H9 (cell line): ENCODE data around the gene KATNIP. TPM values are rescaled to one million over a fixed set of nuclear protein-coding genes. Genes with fewer than 3 reads are reported as not detected.

Experiments
- DNase-seq: peaks from one replicate; pipeline ENCODE4 v3.0.0-alpha.2; 2017
- H2AFZ ChIP-seq: one replicate; pipeline ENCODE4 v1.6.1; 2013; ENCODE audit warnings: mild to moderate bottlenecking, low read length, control low read depth, moderate library complexity
- H2AK5ac ChIP-seq: 2 replicates; pipeline ENCODE4 v1.6.1; 2013; ENCODE audit warnings: low read length, control low read depth, mixed read lengths; ENCODE audit not compliant: insufficient read length
- H2BK120ac ChIP-seq: one replicate; pipeline ENCODE4 v1.6.1; 2013; ENCODE audit warnings: low read depth, mild to moderate bottlenecking, low read length, control low read depth, inconsistent platforms; ENCODE audit not compliant: poor library complexity, severe bottlenecking
- H2BK12ac ChIP-seq: 2 replicates; pipeline ENCODE4 v1.6.1; 2013; ENCODE audit warnings: low read length, control low read depth, mixed read lengths, low read depth; ENCODE audit not compliant: insufficient read length
- H2BK15ac ChIP-seq: 2 replicates; pipeline ENCODE4 v1.6.1; 2013; ENCODE audit warnings: low read depth, low read length, control low read depth
- H2BK20ac ChIP-seq: one replicate; pipeline ENCODE4 v1.6.1; 2013; ENCODE audit warnings: low read depth, mild to moderate bottlenecking, low read length, control low read depth, inconsistent platforms; ENCODE audit not compliant: poor library complexity, severe bottlenecking
- H2BK5ac ChIP-seq: 2 replicates; pipeline ENCODE4 v1.6.1; 2013; ENCODE audit warnings: low read length, control low read depth, mixed read lengths; ENCODE audit not compliant: insufficient read length
- H3K14ac ChIP-seq: 2 replicates; pipeline ENCODE4 v1.6.1; 2013; ENCODE audit warnings: low read length, control low read depth; ENCODE audit not compliant: insufficient read depth
- H3K18ac ChIP-seq: 2 replicates; pipeline ENCODE4 v1.6.1; 2013; ENCODE audit warnings: low read depth, mild to moderate bottlenecking, mixed read lengths, low read length, control low read depth; ENCODE audit not compliant: insufficient read length
- H3K23ac ChIP-seq: 2 replicates; pipeline ENCODE4 v1.6.1; 2013; ENCODE audit warnings: low read length, control low read depth, mixed read lengths, low read depth; ENCODE audit not compliant: insufficient read length
- H3K23me2 ChIP-seq: 2 replicates; pipeline ENCODE4 v1.6.1; 2013; ENCODE audit warnings: low read depth, mild to moderate bottlenecking, mixed read lengths, low read length, control low read depth; ENCODE audit not compliant: insufficient read length, poor library complexity, severe bottlenecking
- H3K27ac ChIP-seq: 2 replicates; pipeline ENCODE4 v1.5.1; 2013; ENCODE audit warnings: low read length, control low read depth, mixed read lengths, low read depth; ENCODE audit not compliant: insufficient read length
- H3K27me3 ChIP-seq: 2 replicates; pipeline ENCODE4 v1.6.1; 2013; ENCODE audit warnings: low read length, control low read depth, inconsistent platforms; ENCODE audit not compliant: insufficient read depth
- H3K4ac ChIP-seq: 2 replicates; pipeline ENCODE4 v1.6.1; 2013; ENCODE audit warnings: low read depth, mild to moderate bottlenecking, control low read depth, inconsistent platforms, low read length, moderate library complexity
- H3K4me1 ChIP-seq: 2 replicates; pipeline ENCODE4 v1.6.1; 2013; ENCODE audit warnings: low read length, control low read depth, inconsistent platforms; ENCODE audit not compliant: insufficient read depth
- H3K4me2 ChIP-seq: 2 replicates; pipeline ENCODE4 v1.6.1; 2013; ENCODE audit warnings: low read length, control low read depth, mixed read lengths; ENCODE audit not compliant: insufficient read length, insufficient read depth
- H3K56ac ChIP-seq: 2 replicates; pipeline ENCODE4 v1.6.1; 2013; ENCODE audit warnings: low read depth, mild to moderate bottlenecking, mixed read lengths, low read length, control low read depth; ENCODE audit not compliant: insufficient read length
- H3K79me1 ChIP-seq: 2 replicates; pipeline ENCODE4 v1.6.1; 2013; ENCODE audit warnings: low read depth, mild to moderate bottlenecking, moderate library complexity, low read length, control low read depth, inconsistent platforms; ENCODE audit not compliant: insufficient read depth, poor library complexity, severe bottlenecking
- H3K79me2 ChIP-seq: 2 replicates; pipeline ENCODE4 v1.6.1; 2013; ENCODE audit warnings: low read length, control low read depth, inconsistent platforms; ENCODE audit not compliant: insufficient read depth
- H3K9ac ChIP-seq: 2 replicates; pipeline ENCODE4 v1.6.1; 2013; ENCODE audit warnings: low read length, control low read depth, mixed read lengths; ENCODE audit not compliant: insufficient read length; ENCODE audit errors: extremely low read depth
- H3K9me3 ChIP-seq: one replicate; pipeline ENCODE4 v1.6.1; 2013; ENCODE audit warnings: low read depth, low read length, inconsistent platforms; ENCODE audit not compliant: control insufficient read depth
- H3T11ph ChIP-seq: one replicate; pipeline ENCODE4 v1.6.1; 2013; ENCODE audit warnings: mild to moderate bottlenecking, low read length, control low read depth, inconsistent platforms
- H4K20me1 ChIP-seq: one replicate; pipeline ENCODE4 v1.6.1; 2013; ENCODE audit not compliant: control insufficient read depth, insufficient read length, insufficient read depth
- H4K5ac ChIP-seq: 2 replicates; pipeline ENCODE4 v1.6.1; 2013; ENCODE audit warnings: low read depth, mild to moderate bottlenecking, mixed read lengths, low read length, control low read depth; ENCODE audit not compliant: insufficient read length
- H4K8ac ChIP-seq: replicated peaks from 2 replicates; pipeline ENCODE4 v1.6.1; 2013; ENCODE audit warnings: low read length, control low read depth, mixed read lengths, low read depth; ENCODE audit not compliant: insufficient read length
- H4K91ac ChIP-seq: 2 replicates; pipeline ENCODE4 v1.6.1; 2013; ENCODE audit warnings: low read depth, mild to moderate bottlenecking, moderate library complexity, mixed read lengths, low read length, control low read depth; ENCODE audit not compliant: insufficient read length
- H3K27ac Mint-ChIP-seq, 3 experiments: 2 replicates in 2 of 3; 3 replicates in 1 of 3; pipeline ENCODE4 v1.8.0; 2020 to 2021; ENCODE audit warnings: mixed read lengths in 3 of 3, mild to moderate bottlenecking in 1 of 3, moderate library complexity in 1 of 3
- H3K27me3 Mint-ChIP-seq: 2 replicates; pipeline ENCODE4 v1.8.0; 2021; ENCODE audit warnings: low read depth, mild to moderate bottlenecking, moderate library complexity, mixed read lengths
- H3K36me3 Mint-ChIP-seq, 3 experiments: 2 replicates in 2 of 3; 3 replicates in 1 of 3; pipeline ENCODE4 v1.8.0; 2020 to 2021; ENCODE audit warnings: low read depth in 3 of 3, mixed read lengths in 3 of 3; ENCODE audit not compliant: insufficient read depth in 1 of 3
- H3K4me1 Mint-ChIP-seq, 2 experiments: 2 replicates each; pipeline ENCODE4 v1.8.0; 2020; ENCODE audit warnings: mixed read lengths in 2 of 2
- H3K4me3 Mint-ChIP-seq, 2 experiments: 2 replicates in 1 of 2; 3 replicates in 1 of 2; pipeline ENCODE4 v1.8.0; 2020 to 2021; ENCODE audit warnings: mild to moderate bottlenecking in 2 of 2, mixed read lengths in 2 of 2, moderate library complexity in 1 of 2
- H3K9me3 Mint-ChIP-seq, 2 experiments: 2 replicates in 1 of 2; 3 replicates in 1 of 2; pipeline ENCODE4 v1.8.0; 2020; ENCODE audit warnings: mild to moderate bottlenecking in 2 of 2, mixed read lengths in 2 of 2, moderate library complexity in 1 of 2
- CTCF ChIP-seq: fragments of 200-600 bp; sonication (generic); conservative IDR thresholded peaks from 3 replicates; pipeline ENCODE4 v1.8.0; 2021; ENCODE audit warnings: antibody characterized with exemption, mild to moderate bottlenecking
- WGBS: extraction: QIAGEN DNeasy Blood & Tissue Kit; methylation state at CpG from one replicate; pipeline ENCODE4 v1.1.7; 2013; ENCODE audit warnings: missing lambda C conversion rate, low lambda C conversion rate, mixed read lengths; ENCODE audit not compliant: insufficient read length; ENCODE audit errors: extremely low coverage; 5-methylcytosine and 5-hydroxymethylcytosine counted together
- total RNA-seq: library from RNA; stranded (reverse); gene quantifications from 2 replicates; pipeline ENCODE4 v1.2.1, GENCODE V29; 2021

KATNIP gene
- total RNA-seq, 1 experiment from 2014 or later: 13.2 TPM

DNA sequence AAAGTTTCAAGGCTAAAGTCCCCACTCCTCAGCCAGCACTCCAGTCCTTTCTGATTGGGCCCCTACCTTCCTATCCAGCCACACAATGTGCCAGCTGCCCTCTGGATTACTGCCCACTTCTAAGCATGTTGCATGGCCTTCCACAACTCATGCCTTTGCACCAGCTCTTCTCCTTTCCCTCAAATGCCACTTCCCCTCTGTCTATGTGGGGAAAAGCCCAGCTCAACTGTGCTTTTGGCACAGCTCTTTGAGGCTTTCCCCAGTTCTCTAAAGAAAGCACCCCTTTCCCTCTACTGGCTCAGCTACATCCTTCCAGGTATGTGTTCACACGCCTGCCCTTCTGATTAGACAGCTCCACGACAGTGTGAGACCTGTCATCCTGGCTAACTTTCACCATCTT is 18.8 kb upstream of the KATNIP start:
- no peak overlapping the region for H3K23ac ChIP-seq
- no peaks in the 10 kb centered on the region for H3K79me1 ChIP-seq
- no peak overlapping the region for H4K8ac ChIP-seq
- WGBS: no CpG with 5 or more reads among the region's 2 CpGs
- H3K79me2 ChIP-seq: no peaks in the 10 kb centered on the region
- no peak overlapping the region for H3K4ac ChIP-seq
- DNase-seq: no peak
- H3K18ac ChIP-seq: no peak overlapping the region
- no peak overlapping the region for H3K9ac ChIP-seq
- no peak overlapping the region for H2BK20ac ChIP-seq
- H2BK120ac ChIP-seq: no peak overlapping the region
- no peak overlapping the region for H2AFZ ChIP-seq
- H2BK15ac ChIP-seq: no peak overlapping the region
- no peaks in the 10 kb centered on the region for H3K9me3 ChIP-seq
- no peak for TF ChIP-seq CTCF
- H4K20me1 ChIP-seq: no peaks in the 10 kb centered on the region
- peak overlapping the region in 2 of 3 experiments; percentile 44 to 68; a peak in 3 of 7 replicates for H3K27ac Mint-ChIP-seq
- no peaks in the 10 kb centered on the region for H3K4me1 Mint-ChIP-seq
- no peak overlapping the region for H3K27ac ChIP-seq
- no peak overlapping the region for H3K4me2 ChIP-seq
- H2AK5ac ChIP-seq: no peak overlapping the region
- peaks cover 48 to 92% (median 90%) of the 10 kb centered on the region in 3 experiments; a peak in 6 of 7 replicates for H3K36me3 Mint-ChIP-seq
- no peak overlapping the region for H3K14ac ChIP-seq
- no peaks in the 10 kb centered on the region for H3K27me3 ChIP-seq
- H4K5ac ChIP-seq: no peak overlapping the region
- H3K23me2 ChIP-seq: no peaks in the 10 kb centered on the region
- H3K4me1 ChIP-seq: no peaks in the 10 kb centered on the region
- H3K56ac ChIP-seq: no peak overlapping the region
- H2BK5ac ChIP-seq: no peak overlapping the region
- H3T11ph ChIP-seq: no peak overlapping the region
- no peak overlapping the region for H4K91ac ChIP-seq
- no peaks in the 10 kb centered on the region; a peak in 1 of 5 replicates for H3K9me3 Mint-ChIP-seq
- no peak overlapping the region for H3K4me3 Mint-ChIP-seq
- no peaks in the 10 kb centered on the region; the same call in 1 of the 2 replicates for H3K27me3 Mint-ChIP-seq
- H2BK12ac ChIP-seq: no peak overlapping the region
